Endodermal cell (in vitro differentiated cells): ENCODE data around the gene FAM151B. TPM values are rescaled to one million over a fixed set of nuclear protein-coding genes. Genes with fewer than 3 reads are reported as not detected.

Source experiments
- DNase-seq: peaks from one replicate; pipeline ENCODE4 v3.0.0-alpha.2; 2017
- H3K27ac ChIP-seq: 2 replicates; pipeline ENCODE4 v1.5.1; 2013; ENCODE audit warnings: mild to moderate bottlenecking, low read depth, low read length, moderate library complexity
- H3K27me3 ChIP-seq: 2 replicates; pipeline ENCODE4 v1.6.1; 2013; ENCODE audit warnings: mild to moderate bottlenecking, low read length, moderate library complexity; ENCODE audit not compliant: insufficient read depth, control insufficient read depth, poor library complexity, severe bottlenecking
- H3K36me3 ChIP-seq: 2 replicates; pipeline ENCODE4 v1.7.0; 2013; ENCODE audit warnings: mild to moderate bottlenecking, low read length, moderate library complexity; ENCODE audit not compliant: control insufficient read depth, insufficient read depth
- H3K4me1 ChIP-seq: one replicate; pipeline ENCODE4 v1.7.0; 2013; ENCODE audit warnings: low read length; ENCODE audit not compliant: control insufficient read depth, insufficient read depth
- H3K4me3 ChIP-seq: 2 replicates; pipeline ENCODE4 v1.5.1; 2013; ENCODE audit warnings: mild to moderate bottlenecking, low read length, moderate library complexity
- H3K9ac ChIP-seq: 2 replicates; pipeline ENCODE4 v1.6.1; 2013; ENCODE audit warnings: mild to moderate bottlenecking, low read length, moderate library complexity; ENCODE audit not compliant: poor library complexity, severe bottlenecking; ENCODE audit errors: extremely low read depth
- H3K9me3 ChIP-seq: 2 replicates; pipeline ENCODE4 v1.6.1; 2013; ENCODE audit warnings: mild to moderate bottlenecking, low read length, moderate library complexity; ENCODE audit not compliant: control insufficient read depth
- H3K27ac Mint-ChIP-seq: 2 replicates; pipeline ENCODE4 v1.8.0; 2020; ENCODE audit warnings: mixed read lengths
- H3K27me3 Mint-ChIP-seq: 2 replicates; pipeline ENCODE4 v1.8.0; 2021; ENCODE audit warnings: mild to moderate bottlenecking, mixed read lengths; ENCODE audit not compliant: insufficient read depth
- H3K36me3 Mint-ChIP-seq: 2 replicates; pipeline ENCODE4 v1.8.0; 2020; ENCODE audit warnings: low read depth, mixed read lengths
- H3K4me1 Mint-ChIP-seq: 2 replicates; pipeline ENCODE4 v1.8.0; 2020; ENCODE audit warnings: mixed read lengths
- H3K4me3 Mint-ChIP-seq: 2 replicates; pipeline ENCODE4 v1.8.0; 2020; ENCODE audit warnings: mild to moderate bottlenecking, moderate library complexity, mixed read lengths
- H3K9me3 Mint-ChIP-seq: 2 replicates; pipeline ENCODE4 v1.8.0; 2020; ENCODE audit warnings: mild to moderate bottlenecking, mixed read lengths
- WGBS, 2 experiments: methylation state at CpG; one replicate each; pipeline versions ENCODE4 v1.1.5 to v1.1.7; 2013; ENCODE audit warnings: missing lambda C conversion rate in 2 of 2, mixed read lengths in 1 of 2; ENCODE audit not compliant: insufficient coverage in 1 of 2, insufficient read length in 1 of 2; 5-methylcytosine and 5-hydroxymethylcytosine counted together
- total RNA-seq, 2 donors: library from RNA; stranded (reverse); fragmentation: NEBNext Ultra II Directional in 1 of 2; extraction: Animal tissue kit (Norgen Biotek cat#: 25700) in 1 of 2; gene quantifications; 2 replicates in 1 of 2; 3 replicates in 1 of 2; pipeline ENCODE4 v1.2.1, GENCODE V29; 2021
- TF ChIP-seq, protein P1 (sequence below): fragments of 200-600 bp; sonication (generic); conservative IDR thresholded peaks from 2 replicates; pipeline ENCODE4 v1.5.0; 2021; ENCODE audit warnings: antibody characterized with exemption, mild to moderate bottlenecking

FAM151B gene
- total RNA-seq, 2 donors from 2014 or later: 1.2 to 1.5 TPM

DNA sequence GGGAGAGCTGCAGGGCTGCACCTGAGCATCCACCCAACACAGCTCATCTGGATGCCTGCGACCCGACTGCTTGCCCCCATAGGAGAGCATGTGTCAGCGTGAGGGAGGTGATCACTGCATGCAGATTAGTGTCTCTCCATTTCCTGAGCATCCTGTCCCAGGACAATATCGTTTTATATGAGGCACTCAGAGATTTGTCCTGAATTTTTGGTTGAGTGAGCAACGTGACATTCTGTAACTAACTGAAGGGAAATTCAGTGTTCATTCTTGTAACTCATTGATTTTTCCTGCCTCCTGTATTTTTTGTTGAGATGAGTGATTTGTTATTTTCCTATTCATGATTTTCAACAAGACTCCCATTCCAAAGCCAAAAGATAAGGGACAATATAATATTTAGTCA lies 102.9 kb downstream of the FAM151B start:
- Mint-ChIP-seq H3K4me1 (peaks cover 9% of the 10 kb centered on the region), H3K36me3 (no peaks in the 10 kb centered on the region), H3K27ac (no peak overlapping the region), H3K27me3 (no peaks in the 10 kb centered on the region), H3K9me3 (no peaks in the 10 kb centered on the region), H3K4me3 (no peak overlapping the region)
- no peaks in the 10 kb centered on the region for H3K36me3 ChIP-seq
- H3K9me3 ChIP-seq: no peaks in the 10 kb centered on the region
- H3K4me3 ChIP-seq: no peak overlapping the region
- no peak overlapping the region for H3K9ac ChIP-seq
- H3K27ac ChIP-seq: no peak overlapping the region
- WGBS, 2 experiments: 91 to 97% methylated on average over 5 of the region's 5 CpGs
- H3K4me1 ChIP-seq: no peaks in the 10 kb centered on the region
- DNase-seq: no peak
- TF ChIP-seq, protein P1, sequence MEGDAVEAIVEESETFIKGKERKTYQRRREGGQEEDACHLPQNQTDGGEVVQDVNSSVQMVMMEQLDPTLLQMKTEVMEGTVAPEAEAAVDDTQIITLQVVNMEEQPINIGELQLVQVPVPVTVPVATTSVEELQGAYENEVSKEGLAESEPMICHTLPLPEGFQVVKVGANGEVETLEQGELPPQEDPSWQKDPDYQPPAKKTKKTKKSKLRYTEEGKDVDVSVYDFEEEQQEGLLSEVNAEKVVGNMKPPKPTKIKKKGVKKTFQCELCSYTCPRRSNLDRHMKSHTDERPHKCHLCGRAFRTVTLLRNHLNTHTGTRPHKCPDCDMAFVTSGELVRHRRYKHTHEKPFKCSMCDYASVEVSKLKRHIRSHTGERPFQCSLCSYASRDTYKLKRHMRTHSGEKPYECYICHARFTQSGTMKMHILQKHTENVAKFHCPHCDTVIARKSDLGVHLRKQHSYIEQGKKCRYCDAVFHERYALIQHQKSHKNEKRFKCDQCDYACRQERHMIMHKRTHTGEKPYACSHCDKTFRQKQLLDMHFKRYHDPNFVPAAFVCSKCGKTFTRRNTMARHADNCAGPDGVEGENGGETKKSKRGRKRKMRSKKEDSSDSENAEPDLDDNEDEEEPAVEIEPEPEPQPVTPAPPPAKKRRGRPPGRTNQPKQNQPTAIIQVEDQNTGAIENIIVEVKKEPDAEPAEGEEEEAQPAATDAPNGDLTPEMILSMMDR: no peak
- H3K27me3 ChIP-seq: no peaks in the 10 kb centered on the region

DNA sequence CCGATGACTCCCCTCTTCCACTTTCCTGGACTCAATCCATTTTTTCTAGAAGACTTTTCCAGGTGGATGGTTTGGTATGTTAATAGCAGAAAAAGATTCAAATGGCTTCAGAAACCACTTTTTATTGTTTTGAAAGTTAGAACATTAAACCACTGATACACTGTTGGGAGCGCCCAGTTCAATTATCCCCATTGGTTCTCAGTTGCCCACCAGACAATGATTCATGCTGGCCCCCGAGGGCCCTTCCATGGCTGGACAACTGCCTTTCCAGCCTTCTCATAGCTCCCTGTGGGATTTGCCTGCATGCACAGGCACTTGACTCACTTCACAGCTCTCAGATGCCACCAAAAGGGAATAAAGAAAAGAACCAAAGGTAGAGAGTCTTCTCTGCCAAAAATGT lies 103.5 kb downstream of the FAM151B start:
- DNase-seq: no peak
- H3K36me3 ChIP-seq: no peaks in the 10 kb centered on the region
- no peaks in the 10 kb centered on the region for H3K9me3 ChIP-seq
- no peak overlapping the region for H3K27ac ChIP-seq
- no peaks in the 10 kb centered on the region for H3K9me3 Mint-ChIP-seq
- H3K9ac ChIP-seq: no peak overlapping the region
- no peak overlapping the region for H3K27ac Mint-ChIP-seq
- WGBS, 2 experiments: 78 to 100% methylated on average over 1 to 3 of the region's 3 CpGs
- no peaks in the 10 kb centered on the region for H3K4me1 ChIP-seq
- H3K4me1 Mint-ChIP-seq: peaks cover 9% of the 10 kb centered on the region
- TF ChIP-seq, protein P1: no peak
- no peak overlapping the region for H3K4me3 Mint-ChIP-seq
- H3K27me3 Mint-ChIP-seq: no peaks in the 10 kb centered on the region
- H3K4me3 ChIP-seq: no peak overlapping the region
- H3K36me3 Mint-ChIP-seq: no peaks in the 10 kb centered on the region
- no peaks in the 10 kb centered on the region for H3K27me3 ChIP-seq

DNA sequence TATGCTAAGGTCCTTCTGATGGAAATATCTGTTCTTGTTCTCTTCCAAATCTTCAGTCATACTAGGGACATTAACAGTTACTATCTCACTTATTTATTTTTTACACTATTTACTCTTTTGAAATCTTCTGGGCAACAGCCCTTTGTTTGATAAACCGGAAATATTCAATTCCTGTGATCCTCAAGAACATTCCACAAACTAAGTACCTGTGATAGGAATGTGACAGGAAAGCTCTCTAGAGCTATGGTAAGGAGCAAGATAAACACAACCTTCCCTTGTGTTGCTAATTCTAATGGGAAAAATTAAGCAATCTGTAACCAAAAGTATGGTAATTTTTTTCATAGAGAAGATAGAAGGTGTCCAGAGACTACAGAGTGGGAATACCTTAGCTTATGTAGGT lies 104.2 kb downstream of the FAM151B start:
- TF ChIP-seq, protein P1: no peak
- no peak overlapping the region for H3K4me3 Mint-ChIP-seq
- Histone ChIP-seq H3K36me3 (no peaks in the 10 kb centered on the region), H3K9ac (no peak overlapping the region), H3K4me1 (no peaks in the 10 kb centered on the region), H3K27ac (no peak overlapping the region), H3K9me3 (no peaks in the 10 kb centered on the region), H3K27me3 (no peaks in the 10 kb centered on the region), H3K4me3 (no peak overlapping the region)
- H3K4me1 Mint-ChIP-seq: peaks cover 9% of the 10 kb centered on the region
- WGBS, 2 experiments: 73 to 100% methylated on average over 1 of the region's 1 CpG
- H3K9me3 Mint-ChIP-seq: no peaks in the 10 kb centered on the region
- H3K27me3 Mint-ChIP-seq: no peaks in the 10 kb centered on the region
- no peak overlapping the region for H3K27ac Mint-ChIP-seq
- H3K36me3 Mint-ChIP-seq: no peaks in the 10 kb centered on the region
- DNase-seq: no peak

Other genes with a start within 250 kb of the FAM151B start
- gene SERINC5, start 232.1 kb upstream of the FAM151B start, total RNA-seq: 100 to 1,000 TPM; 134 to 183 TPM
- gene SPZ1, start 168.1 kb upstream of the FAM151B start, total RNA-seq: not detected
- gene ZFYVE16, start 80.0 kb upstream of the FAM151B start, total RNA-seq: 10 to 100 TPM; 58.3 to 85.0 TPM
- gene ANKRD34B, start 82.2 kb downstream of the FAM151B start, total RNA-seq: under 1 TPM; 0.20 to 0.49 TPM
- 10 to 100 TPM; 17.3 to 25.2 TPM for gene MSH3, start 166.6 kb downstream of the FAM151B start, total RNA-seq
- 10 to 100 TPM; 48.6 to 58.5 TPM for gene DHFR, start 166.9 kb downstream of the FAM151B start, total RNA-seq